H1 (cell line): ENCODE results near the gene MGAT5B. TPM values are rescaled to one million over a fixed set of nuclear protein-coding genes. Genes with fewer than 3 reads are reported as not detected.
A peak's percentile ranks its signal among the peaks of the same experiment; 100 is the strongest.

ENCODE experiments used
- CTCF ChIA-PET: fragments of 300-600 bp; sonication (Branson Sonifier 250); formaldehyde crosslinking; loops from one replicate; lab custom pipeline; 2021; ENCODE audit not compliant: partially characterized antibody; lab: Charles Lee
- POLR2A ChIA-PET: fragments of 300-600 bp; sonication (Branson Sonifier 250); formaldehyde crosslinking; loops from one replicate; lab custom pipeline; 2021; ENCODE audit warnings: inconsistent platforms; ENCODE audit not compliant: partially characterized antibody; lab: Charles Lee
- DNase-seq, 2 experiments: peaks; one replicate each; pipeline versions ENCODE4 v3.0.0 to v3.0.0-alpha.2; 2010 to 2022; ENCODE audit warnings: low spot score in 2 of 2, low read depth in 1 of 2, mixed read lengths in 1 of 2
- FAIRE-seq: peaks from 2 replicates; lab custom pipeline; 2011; peaks lifted over from hg19 to GRCh38; lab: Jason Lieb, UNC
- H2AFZ ChIP-seq: 2 replicates; pipeline ENCODE4 v1.8.1; 2012; ENCODE audit warnings: low read length, inconsistent platforms
- H2AK5ac ChIP-seq: 2 replicates; pipeline ENCODE4 v1.6.1; 2013; ENCODE audit warnings: low read depth, low read length
- H2BK120ac ChIP-seq: replicated peaks from 2 replicates; pipeline ENCODE3; 2013; ENCODE audit warnings: low read depth, low read length, inconsistent platforms
- H2BK12ac ChIP-seq: 2 replicates; pipeline ENCODE4 v1.6.1; 2013; ENCODE audit warnings: low read depth, low read length
- H2BK15ac ChIP-seq: 2 replicates; pipeline ENCODE4 v1.6.1; 2013; ENCODE audit warnings: low read length
- H2BK20ac ChIP-seq: 2 replicates; pipeline ENCODE4 v1.6.1; 2013; ENCODE audit warnings: low read length
- H2BK5ac ChIP-seq: 2 replicates; pipeline ENCODE4 v1.6.1; 2013; ENCODE audit warnings: low read depth, low read length
- H3K14ac ChIP-seq: 2 replicates; pipeline ENCODE4 v1.6.1; 2013; ENCODE audit warnings: inconsistent platforms; ENCODE audit not compliant: insufficient read length
- H3K18ac ChIP-seq: 2 replicates; pipeline ENCODE4 v1.6.1; 2013; ENCODE audit warnings: low read length; ENCODE audit errors: extremely low read depth
- H3K23ac ChIP-seq: 2 replicates; pipeline ENCODE4 v1.6.1; 2013; ENCODE audit warnings: inconsistent platforms; ENCODE audit not compliant: insufficient read length
- H3K23me2 ChIP-seq: 2 replicates; pipeline ENCODE4 v1.6.1; 2013; ENCODE audit warnings: low read depth, low read length
- H3K27ac ChIP-seq: 2 replicates; pipeline ENCODE4 v1.6.1; 2011; ENCODE audit warnings: low read depth, low read length, inconsistent platforms
- H3K27me3 ChIP-seq, 4 experiments: replicated peaks in 1 of 4; 1 replicate in 1 of 4; 2 replicates in 3 of 4; pipeline versions ENCODE4 v1.6.1 to v1.8.1; 2011 to 2013; ENCODE audit warnings: low read length in 3 of 4, mild to moderate bottlenecking in 3 of 4, inconsistent platforms in 2 of 4, mixed read lengths in 2 of 4, moderate library complexity in 1 of 4; ENCODE audit not compliant: control insufficient read depth in 3 of 4, insufficient read depth in 3 of 4; ENCODE audit errors: extremely low read depth in 1 of 4
- H3K36me3 ChIP-seq, 4 experiments: 2 replicates each; pipeline versions ENCODE4 v1.6.1 to v1.8.1; 2011 to 2013; ENCODE audit warnings: mild to moderate bottlenecking in 4 of 4, low read length in 3 of 4, moderate library complexity in 2 of 4, control low read depth in 1 of 4, inconsistent platforms in 1 of 4; ENCODE audit not compliant: insufficient read depth in 4 of 4, control insufficient read depth in 2 of 4
- H3K4ac ChIP-seq: replicated peaks from 2 replicates; pipeline ENCODE3; 2013; ENCODE audit warnings: low read length, low read depth, mixed read lengths, inconsistent platforms; ENCODE audit not compliant: insufficient read length
- H3K4me1 ChIP-seq, 4 experiments: replicated peaks in 1 of 4; 1 replicate in 1 of 4; 2 replicates in 3 of 4; pipeline versions ENCODE4 v1.6.1 to v1.8.1; 2011 to 2013; ENCODE audit warnings: low read length in 3 of 4, inconsistent platforms in 2 of 4, mixed read lengths in 1 of 4; ENCODE audit not compliant: insufficient read depth in 4 of 4, control insufficient read depth in 3 of 4
- H3K4me2 ChIP-seq, 2 experiments: 2 replicates each; pipeline versions ENCODE4 v1.6.1 to v1.8.1; 2011 to 2013; ENCODE audit warnings: low read depth in 2 of 2, low read length in 2 of 2, control low read depth in 1 of 2, inconsistent platforms in 1 of 2, mild to moderate bottlenecking in 1 of 2; ENCODE audit not compliant: insufficient read depth in 1 of 2
- H3K4me3 ChIP-seq, 4 experiments: fragments of 200-600, 300-600 bp in 1 of 4; sonication (generic), shearing (Covaris generic), sonication (Bioruptor Twin) in 1 of 4; 2 replicates each; pipeline versions ENCODE4 v1.5.1 to v1.8.1; 2011 to 2016; ENCODE audit warnings: low read length in 4 of 4, low read depth in 3 of 4, control low read depth in 2 of 4, inconsistent platforms in 2 of 4, mild to moderate bottlenecking in 2 of 4, mixed read lengths in 1 of 4, moderate library complexity in 1 of 4; ENCODE audit not compliant: insufficient read depth in 2 of 4; ENCODE audit errors: extremely low read depth in 1 of 4
- H3K56ac ChIP-seq: replicated peaks from 2 replicates; pipeline ENCODE3; 2013; ENCODE audit warnings: low read depth, mild to moderate bottlenecking, mixed read lengths, low read length, inconsistent platforms; ENCODE audit not compliant: insufficient read length
- H3K79me1 ChIP-seq: 2 replicates; pipeline ENCODE4 v1.6.1; 2013; ENCODE audit warnings: low read depth, low read length, control low read depth
- H3K79me2 ChIP-seq, 2 experiments: 2 replicates each; pipeline versions ENCODE4 v1.6.1 to v1.8.1; 2012 to 2013; ENCODE audit warnings: low read length in 2 of 2, mild to moderate bottlenecking in 2 of 2, inconsistent platforms in 1 of 2; ENCODE audit not compliant: insufficient read depth in 2 of 2, control insufficient read depth in 1 of 2
- H3K9ac ChIP-seq, 4 experiments: replicated peaks in 1 of 4; 1 replicate in 1 of 4; 2 replicates in 3 of 4; pipeline versions ENCODE4 v1.6.1 to v1.8.1; 2011 to 2013; ENCODE audit warnings: low read depth in 3 of 4, low read length in 3 of 4, control low read depth in 2 of 4, mild to moderate bottlenecking in 2 of 4, moderate library complexity in 2 of 4, inconsistent platforms in 1 of 4; ENCODE audit errors: extremely low read depth in 1 of 4
- H3K9me3 ChIP-seq, 2 experiments: 2 replicates each; pipeline versions ENCODE4 v1.6.1 to v1.8.1; 2012 to 2013; ENCODE audit warnings: mild to moderate bottlenecking in 2 of 2, moderate library complexity in 2 of 2, control low read depth in 1 of 2, inconsistent platforms in 1 of 2, low read depth in 1 of 2, low read length in 1 of 2, mixed read lengths in 1 of 2; ENCODE audit not compliant: insufficient read depth in 2 of 2
- H4K20me1 ChIP-seq, 2 experiments: replicated peaks in 1 of 2; 2 replicates each; pipeline versions ENCODE3 to v1.8.1; 2011 to 2013; ENCODE audit warnings: inconsistent platforms in 2 of 2, low read length in 2 of 2, mild to moderate bottlenecking in 1 of 2; ENCODE audit not compliant: insufficient read depth in 2 of 2, control insufficient read depth in 1 of 2
- H4K5ac ChIP-seq: 2 replicates; pipeline ENCODE4 v1.6.1; 2013; ENCODE audit warnings: low read length, low read depth, mixed read lengths, inconsistent platforms; ENCODE audit not compliant: insufficient read length
- H4K8ac ChIP-seq: 2 replicates; pipeline ENCODE4 v1.8.0; 2013; ENCODE audit warnings: mild to moderate bottlenecking, moderate library complexity, low read length, inconsistent platforms; ENCODE audit not compliant: insufficient read depth; ENCODE audit errors: extremely low read depth
- H4K91ac ChIP-seq: replicated peaks from 2 replicates; pipeline ENCODE3; 2013; ENCODE audit warnings: low read length, mixed read lengths, inconsistent platforms; ENCODE audit not compliant: insufficient read length
- BCL11A ChIP-seq, 2 experiments: IDR thresholded peaks; one replicate each; pipeline ENCODE4 v1.6.1; 2011; ENCODE audit warnings: low read depth in 2 of 2, low read length in 2 of 2, mild to moderate bottlenecking in 2 of 2
- GABPA ChIP-seq: IDR thresholded peaks from 2 replicates; pipeline ENCODE4 v1.6.1; 2011; ENCODE audit warnings: mild to moderate bottlenecking, low read length, moderate library complexity, borderline replicate concordance; ENCODE audit not compliant: insufficient read depth
- HDAC2 ChIP-seq, 2 experiments: fragments of 300-600 bp in 1 of 2; sonication (generic) in 1 of 2; IDR thresholded peaks; 2 replicates each; pipeline ENCODE4 v1.6.1; 2011 to 2012; ENCODE audit warnings: low read depth in 2 of 2, low read length in 2 of 2, mild to moderate bottlenecking in 2 of 2, moderate library complexity in 2 of 2, borderline replicate concordance in 1 of 2, inconsistent platforms in 1 of 2
- NANOG ChIP-seq: IDR thresholded peaks from 2 replicates; pipeline ENCODE4 v1.6.1; 2011; ENCODE audit warnings: low read length, low read depth, mild to moderate bottlenecking, inconsistent platforms; ENCODE audit not compliant: insufficient read depth, poor library complexity, severe bottlenecking
- POU5F1 ChIP-seq: IDR thresholded peaks from 2 replicates; pipeline ENCODE4 v1.6.1; 2011; ENCODE audit warnings: low read depth, mild to moderate bottlenecking, low read length, moderate library complexity
- RAD21 ChIP-seq, 2 experiments: IDR thresholded peaks in 1 of 2; conservative IDR thresholded peaks in 1 of 2; 2 replicates each; pipeline ENCODE4 v1.6.1; 2011; ENCODE audit warnings: low read depth in 2 of 2, low read length in 2 of 2, improper control_type of control experiment in 1 of 2, inconsistent platforms in 1 of 2, mild to moderate bottlenecking in 1 of 2, moderate library complexity in 1 of 2
- SAP30 ChIP-seq: fragments of 300-600 bp; sonication (generic); IDR thresholded peaks from 2 replicates; pipeline ENCODE4 v1.7.1; 2012; ENCODE audit warnings: low read length, moderate library complexity, mild to moderate bottlenecking, inconsistent platforms; ENCODE audit not compliant: insufficient read depth, insufficient replicate concordance
- SIX5 ChIP-seq: IDR thresholded peaks from 2 replicates; pipeline ENCODE4 v1.6.1; 2011; ENCODE audit warnings: mild to moderate bottlenecking, low read depth, low read length
- TEAD4 ChIP-seq: IDR thresholded peaks from 2 replicates; pipeline ENCODE4 v1.6.1; 2012; ENCODE audit warnings: low read depth, low read length, inconsistent platforms, mixed read lengths
- WGBS, 2 experiments: shearing (Covaris generic) in 1 of 2; methylation state at CpG; one replicate each; pipeline versions ENCODE4 v1.1.6 to v1.1.7; 2013 to 2015; ENCODE audit warnings: low lambda C conversion rate in 2 of 2, mixed read lengths in 2 of 2, inconsistent platforms in 1 of 2, low coverage in 1 of 2, missing lambda C conversion rate in 1 of 2; ENCODE audit not compliant: insufficient replicate concordance in 2 of 2, insufficient coverage in 1 of 2, insufficient read length in 1 of 2; ENCODE audit errors: extremely low coverage in 1 of 2, missing lambda C conversion rate in 1 of 2; 5-methylcytosine and 5-hydroxymethylcytosine counted together
- polyA plus RNA-seq, 7 experiments: library from polyadenylated mRNA; depleted of rRNA in 3 of 7; stranded (reverse) in 5 of 7; unstranded in 2 of 7; fragments of >200 nt in 5 of 7; fragments of 200-250 nt in 2 of 7; gene quantifications; 1 replicate in 5 of 7; 2 replicates in 1 of 7; 4 replicates in 1 of 7; pipeline versions ENCODE4 v1.2.1 to v1.2.3, GENCODE V29; 2011 to 2013; ENCODE audit warnings: missing spikeins in 2 of 7, mixed read lengths in 2 of 7
- total RNA-seq: library from RNA; stranded (reverse); fragmentation: NEBNext Ultra II Directional; extraction: Animal tissue kit (Norgen Biotek cat#: 25700); gene quantifications from 2 replicates; pipeline ENCODE4 v1.2.1, GENCODE V29; 2021

Gene MGAT5B
- total and polyA plus RNA-seq, 2 of the 8 experiments (the other 6 are each of a cell fraction or from before 2014, with no cell fraction given) = 7.9 to 8.2 TPM

GRCh38 chr17:76909971-76910760 lies 42.0 kb downstream of the MGAT5B start:
- Histone ChIP-seq H3K4me1 (peaks cover 0 to 9% (median 4%) of the 10 kb centered on the region in 4 experiments; a peak in 4 of 7 replicates), H3K9me3 (peaks cover 0 to 2% of the 10 kb centered on the region in 2 experiments; a peak in 1 of 4 replicates), H3K36me3 (no peaks in the 10 kb centered on the region; a peak in 1 of 8 replicates), H3K23ac (no peak overlapping the region), H2AK5ac (no peak overlapping the region), H2BK5ac (no peak overlapping the region), H3K14ac (no peak overlapping the region), H3K27me3 (no peaks in the 10 kb centered on the region), H3K9ac (no peak overlapping the region), H3K27ac (no peak overlapping the region), H2AFZ (no peak overlapping the region), H3K18ac (no peak overlapping the region), H3K4ac (no peak overlapping the region), H2BK120ac (no peak overlapping the region), H2BK20ac (no peak overlapping the region), H3K23me2 (no peaks in the 10 kb centered on the region), H3K56ac (no peak overlapping the region), H3K4me3 (no peak overlapping the region), H2BK12ac (no peak overlapping the region), H4K91ac (no peak overlapping the region), H2BK15ac (no peak overlapping the region), H4K5ac (no peak overlapping the region), H3K4me2 (peak overlapping the region in 1 of 2 experiments; percentile 46; a peak in 2 of 4 replicates), H3K79me2 (no peaks in the 10 kb centered on the region), H4K8ac (no peak overlapping the region), H3K79me1 (no peaks in the 10 kb centered on the region), H4K20me1 (peaks cover 3 to 8% of the 10 kb centered on the region in 2 experiments)
- WGBS, 2 experiments = 55% methylated on average over 13 of the region's 13 CpGs; no CpG with 5 or more reads in 1 of the 2 experiments
- POLR2A ChIA-PET = interaction anchor here (1.0 kb wide), 2 partner anchors 10 to 12 kb away, joined by 3 to 5 read pairs; no protein-coding TSS in a partner anchor
- no peak for FAIRE-seq
- CTCF ChIA-PET = interaction anchor here (0.5 to 2.5 kb wide), 12 partner anchors 8 to 213 kb away, joined by 3 to 10 read pairs (median 4); partner anchors contain the start of gene MGAT5B
- peak; percentile 44 to 91 for DNase-seq
- 0 out of 2 replicates have a peak, but pooled peaks have one; percentile 28 for TF ChIP-seq TEAD4
- no peak for TF ChIP-seq NANOG
- peak; percentile 49 for TF ChIP-seq SAP30
- TF ChIP-seq HDAC2 (IDR thresholded peaks at IDR 0.05; ENCODE audit: borderline replicate concordance in 1 of 2, low read depth in 2 of 2, low read length in 2 of 2) = peak; percentile 48 to 72; a peak in 1 of 4 replicates
- no peak for TF ChIP-seq POU5F1
- TF ChIP-seq SIX5 = no peak
- TF ChIP-seq RAD21 (IDR thresholded peaks at IDR 0.05 in 1 of 2, conservative IDR thresholded peaks at IDR 0.05 in 1 of 2; ENCODE audit: low read depth in 2 of 2, low read length in 2 of 2) = peak in 1 of 2 experiments; percentile 19; a peak in 1 of 4 replicates
- 0 out of 2 replicates have a peak, but pooled peaks have one; percentile 29 for TF ChIP-seq GABPA
- TF ChIP-seq BCL11A (IDR thresholded peaks at IDR 0.05; ENCODE audit: low read depth in 2 of 2, low read length in 2 of 2) = no peak
